Stimulated activated CD8-positive, alpha-beta memory T cell treated with anti-CD3 and anti-CD28 coated beads, Interleukin-4, amount 100 ng/mL, for 24 hours (primary cell): ENCODE results near the gene CFAP141.

Experiments used
- DNase-seq: peaks from one replicate; pipeline ENCODE4 v3.0.0-alpha.2; 2020; ENCODE audit warnings: low read depth

The CFAP141 gene

GRCh38 chr1:154171223-154171583 lies 34.9 kb downstream of the CFAP141 start:
- DNase-seq: no peak

GRCh38 chr1:154170547-154171222 lies 35.4 kb downstream of the CFAP141 start:
- peak; percentile 37 for DNase-seq

GRCh38 chr1:154167461-154167860 lies 38.7 kb downstream of the CFAP141 start:
- DNase-seq: no peak

DNA sequence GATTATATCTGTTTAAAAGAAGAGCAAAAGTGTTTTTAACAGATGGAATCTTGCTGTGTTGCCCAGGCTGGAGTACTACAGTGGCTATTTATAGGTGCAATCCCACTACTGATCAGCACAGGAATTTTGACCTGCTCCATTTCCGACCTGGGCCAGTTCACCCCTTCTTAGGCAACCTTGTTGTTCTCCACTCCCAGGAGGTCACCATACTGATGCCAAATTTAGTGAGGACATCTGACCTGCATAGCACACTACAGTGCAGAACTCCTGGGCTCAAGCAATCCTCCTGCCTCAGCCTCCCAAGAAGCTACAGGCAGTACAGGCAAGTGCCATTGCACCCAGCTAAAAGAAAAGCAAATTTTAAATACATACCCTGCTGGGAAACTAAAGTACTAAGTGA lies 39.9 kb downstream of the CFAP141 start:
- DNase-seq: no peak

DNA sequence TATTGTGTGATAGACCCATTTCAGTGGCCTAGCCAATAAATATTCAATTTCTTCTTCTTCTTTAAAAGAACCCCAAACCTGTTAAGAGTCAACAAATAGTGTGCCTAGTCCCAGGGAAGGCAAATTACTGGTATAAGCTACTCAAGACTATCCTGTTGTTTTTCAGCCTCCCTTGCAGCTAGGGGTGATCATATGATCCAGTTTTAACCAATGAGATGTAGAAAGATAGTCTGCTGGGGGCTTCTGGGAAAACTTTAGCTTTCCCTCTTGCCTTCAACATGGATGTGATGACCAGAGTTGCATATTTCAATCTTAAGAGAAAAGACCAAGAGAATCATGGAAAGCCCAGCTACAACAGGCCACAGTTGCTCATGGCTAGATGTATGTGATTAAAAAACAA lies 46.6 kb downstream of the CFAP141 start:
- DNase-seq: no peak

GRCh38 chr1:154158307-154159125 lies 47.6 kb downstream of the CFAP141 start:
- no peak for DNase-seq

DNA sequence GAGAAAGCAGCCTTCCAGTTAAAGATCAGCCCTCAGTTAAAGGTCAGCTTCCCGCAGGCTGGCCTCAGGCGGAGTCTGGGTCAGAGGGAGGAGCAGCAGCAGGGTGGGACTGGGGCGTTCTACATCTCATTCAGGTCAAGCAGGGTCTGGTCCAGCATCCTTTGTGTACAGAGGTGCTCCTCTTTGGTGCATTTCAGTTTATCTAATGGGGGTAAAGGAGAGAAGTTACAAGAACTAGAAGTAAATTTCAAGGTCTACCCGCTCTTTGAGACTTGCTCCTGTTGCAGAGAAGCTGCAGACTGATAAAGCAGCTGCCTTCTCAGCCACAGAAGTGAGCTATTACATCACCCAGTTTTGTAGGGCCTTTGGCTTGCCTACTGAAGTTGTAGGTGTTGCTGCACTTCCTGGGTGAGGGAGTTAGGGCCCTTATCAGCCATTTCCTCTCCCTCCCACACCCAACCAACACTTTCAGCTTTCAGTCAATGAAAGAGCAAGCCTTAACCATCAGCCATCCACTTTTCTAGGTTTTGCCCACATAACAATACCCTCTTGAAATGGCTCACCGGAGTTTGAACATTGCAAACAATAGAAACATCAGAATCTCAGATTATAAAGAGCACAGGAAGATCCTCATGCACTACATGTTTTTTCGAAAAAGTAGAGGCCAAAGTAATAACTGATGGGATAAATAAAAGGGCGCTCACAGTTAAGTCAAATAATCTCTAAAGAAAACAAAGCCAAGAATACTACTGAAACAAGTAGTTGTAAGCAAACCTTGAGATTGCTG lies 48.4 kb downstream of the CFAP141 start:
- DNase-seq: peak; percentile 40

GRCh38 chr1:154155251-154155650 lies 50.9 kb downstream of the CFAP141 start:
- DNase-seq: no peak

- no peak for DNase-seq
These were observed 51.5 kb downstream of the CFAP141 start, which contains the start of gene NUP210L for GRCh38 chr1:154154534-154155191. TSS of gene NUP210L (minus strand) at chr1:154155073.

DNA sequence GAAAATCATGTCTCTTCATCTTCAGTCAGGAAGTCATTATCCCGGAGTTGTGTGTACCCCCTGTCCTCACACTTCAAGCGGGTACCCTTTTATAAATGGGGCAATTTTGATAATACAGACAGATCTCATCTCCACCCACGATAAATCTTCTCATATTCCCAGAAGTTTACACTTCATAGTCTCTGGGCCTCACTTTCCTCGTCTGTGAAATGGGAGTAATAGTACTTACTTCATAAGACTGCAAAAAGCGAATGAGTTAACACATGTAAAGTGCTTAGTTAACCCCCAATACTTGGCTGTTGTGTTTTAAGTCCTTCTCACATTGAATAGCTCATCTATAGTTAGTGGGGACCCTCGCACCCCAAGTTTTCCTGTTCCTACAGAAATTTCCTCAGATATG lies 52.1 kb downstream of the CFAP141 start:
- DNase-seq: no peak

DNA sequence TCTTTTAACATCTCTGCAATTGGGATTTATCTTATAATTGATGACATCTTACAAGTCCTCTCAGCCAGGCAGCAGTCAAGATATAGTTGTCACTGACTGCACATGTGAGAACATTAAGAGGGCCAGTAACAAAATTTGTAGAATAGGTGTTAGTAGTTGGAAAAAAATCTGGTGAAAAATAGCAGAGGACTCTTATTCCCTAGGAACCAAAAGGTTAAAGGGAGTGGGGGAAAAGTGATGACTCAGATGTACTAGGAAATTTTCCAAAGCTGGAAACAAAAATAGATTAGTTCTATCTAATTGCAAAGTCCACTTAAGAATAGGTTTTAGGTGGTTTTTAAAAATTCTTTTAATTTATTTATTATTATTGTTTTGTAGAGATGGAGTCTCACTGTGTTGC lies 54.8 kb downstream of the CFAP141 start:
- DNase-seq: no peak
